ENCODE results near the gene HOXA9. TPM values are rescaled to one million over a fixed set of nuclear protein-coding genes. Genes with fewer than 3 reads are reported as not detected.
A peak's percentile ranks its signal among the peaks of the same experiment; 100 is the strongest.

Gene HOXA9
- total RNA-seq, 1 donor from 2014 or later = 3.2 TPM

DNA sequence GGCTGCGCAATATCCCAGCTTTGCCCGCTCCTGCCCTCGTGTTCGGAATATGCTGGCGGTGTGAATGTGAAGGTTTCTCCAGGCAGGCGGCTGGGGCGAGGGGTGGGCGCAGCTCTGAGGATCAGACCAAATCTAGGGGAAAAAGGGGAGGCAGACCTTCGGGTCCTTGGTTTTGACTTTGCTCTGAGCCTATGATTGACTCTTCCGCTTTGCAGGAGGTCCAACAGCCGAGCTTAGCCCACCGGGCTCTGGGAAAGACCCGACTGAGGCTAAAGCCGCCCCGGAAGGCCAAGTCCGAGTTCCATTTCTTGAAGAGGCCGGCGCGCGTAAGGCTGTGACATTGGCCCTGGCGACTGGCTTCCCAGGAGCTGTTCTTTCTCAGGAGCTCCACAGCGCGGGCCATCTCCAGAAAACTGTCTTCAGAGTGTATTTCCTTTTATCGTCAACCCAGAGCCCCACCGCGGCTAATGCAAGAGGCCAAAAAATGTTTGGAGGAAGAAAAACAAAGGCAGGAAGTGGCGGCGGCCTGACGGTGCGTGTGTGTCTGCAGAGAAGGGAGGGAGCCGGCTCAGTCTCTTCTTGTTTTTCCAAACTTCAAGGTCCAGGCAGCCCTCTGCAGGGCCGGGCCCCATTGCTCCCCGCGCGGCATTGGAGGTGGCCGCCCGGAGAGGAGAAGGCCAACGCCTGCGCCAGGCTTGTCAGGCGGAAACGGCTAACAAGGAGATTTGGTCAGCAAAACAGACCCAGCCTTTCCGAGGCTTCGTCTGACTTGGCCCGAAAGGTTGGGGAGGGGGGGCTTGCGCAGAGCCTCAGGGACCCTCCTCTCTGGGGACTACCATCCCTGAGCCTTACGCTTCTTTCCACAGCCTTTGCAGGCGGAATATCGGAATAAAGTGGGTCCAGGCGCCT lies 23.3 kb upstream of the HOXA9 start:
- peak in 1 of 2 donors; percentile 53 for DNase-seq (ENCODE audit: low read depth in 2 of 2)

DNA sequence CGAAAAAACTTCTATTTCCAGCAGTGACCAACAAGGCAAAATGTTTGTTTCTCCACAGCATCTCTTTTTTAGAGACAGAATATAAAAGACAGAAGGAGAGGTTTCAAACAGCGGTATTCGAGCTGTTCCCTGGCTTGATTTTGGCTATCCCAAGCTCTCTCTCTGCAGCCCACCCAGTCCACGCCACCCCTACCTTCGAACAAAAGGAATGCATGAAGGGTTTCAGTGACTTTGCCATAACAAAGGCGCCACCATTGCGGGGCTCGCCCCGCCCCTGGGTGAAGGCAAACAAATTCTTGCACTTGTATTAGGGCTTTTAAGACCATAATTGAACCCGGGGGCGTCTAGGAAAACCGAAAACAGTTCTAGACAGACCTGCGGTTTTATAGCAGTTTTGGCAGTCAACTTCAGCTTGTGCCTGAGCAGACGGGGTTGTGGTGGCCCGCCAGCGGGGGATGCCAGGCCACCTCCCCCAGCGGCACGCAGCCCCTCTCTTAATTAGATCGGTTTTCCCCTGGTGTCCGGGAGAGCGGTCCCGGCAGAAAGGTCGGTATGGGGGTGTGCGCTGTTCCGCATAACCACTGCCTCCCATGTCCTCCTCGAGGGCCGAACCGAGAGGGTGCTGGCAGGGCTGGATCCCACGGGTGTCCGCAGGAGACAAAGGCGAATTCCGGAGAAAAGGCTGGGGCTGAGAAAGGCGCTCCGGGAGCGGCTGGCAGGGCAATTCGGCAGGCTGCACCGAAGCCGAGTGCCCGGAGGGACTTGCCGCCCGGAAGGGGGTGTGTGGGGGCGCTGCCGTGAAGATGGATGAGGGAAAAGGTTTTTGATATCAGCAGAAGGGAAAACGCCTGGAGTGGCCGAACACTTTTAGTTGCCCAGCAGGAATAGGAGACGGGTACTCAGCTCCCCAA lies 22.4 kb upstream of the HOXA9 start:
- no peak for DNase-seq (ENCODE audit: low read depth in 2 of 2)

DNA sequence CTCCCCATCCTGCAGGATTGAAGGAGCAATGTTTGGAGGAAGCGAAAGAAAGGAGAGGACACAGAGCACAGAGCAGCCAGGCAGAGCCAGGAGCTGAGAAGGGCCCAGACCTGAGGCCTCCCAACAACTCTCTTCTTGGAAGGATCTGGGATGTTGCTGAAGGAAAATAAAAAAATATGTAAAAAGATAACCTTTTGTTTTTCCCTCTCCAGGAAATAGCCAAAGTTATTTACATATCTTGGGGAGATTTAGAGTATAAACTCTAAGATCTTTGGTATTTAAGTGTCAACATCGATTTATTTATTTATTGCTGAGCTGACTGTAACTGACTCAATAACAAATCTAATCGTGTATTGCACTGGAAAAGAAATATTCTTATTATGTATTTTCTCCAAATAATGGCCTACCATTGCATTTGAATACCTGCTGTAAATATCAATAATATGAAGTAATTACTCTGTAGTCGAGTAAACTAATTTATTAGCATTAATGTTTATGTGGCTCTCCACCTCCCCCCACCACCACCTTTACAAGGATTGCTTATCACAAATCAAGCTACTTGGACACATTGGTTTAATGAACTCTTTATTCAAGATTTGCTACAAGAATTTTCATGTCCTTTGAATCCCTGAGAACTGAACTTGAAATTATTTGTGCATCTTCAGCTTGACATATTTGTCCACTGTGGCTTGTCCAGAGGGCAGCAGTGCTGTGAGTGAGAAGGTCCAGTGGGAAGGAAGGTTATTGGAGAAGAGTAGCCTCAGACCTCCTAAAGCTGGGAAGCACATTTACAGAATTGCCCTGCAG lies 21.5 kb upstream of the HOXA9 start:
- no peak for DNase-seq (ENCODE audit: low read depth in 2 of 2)

DNA sequence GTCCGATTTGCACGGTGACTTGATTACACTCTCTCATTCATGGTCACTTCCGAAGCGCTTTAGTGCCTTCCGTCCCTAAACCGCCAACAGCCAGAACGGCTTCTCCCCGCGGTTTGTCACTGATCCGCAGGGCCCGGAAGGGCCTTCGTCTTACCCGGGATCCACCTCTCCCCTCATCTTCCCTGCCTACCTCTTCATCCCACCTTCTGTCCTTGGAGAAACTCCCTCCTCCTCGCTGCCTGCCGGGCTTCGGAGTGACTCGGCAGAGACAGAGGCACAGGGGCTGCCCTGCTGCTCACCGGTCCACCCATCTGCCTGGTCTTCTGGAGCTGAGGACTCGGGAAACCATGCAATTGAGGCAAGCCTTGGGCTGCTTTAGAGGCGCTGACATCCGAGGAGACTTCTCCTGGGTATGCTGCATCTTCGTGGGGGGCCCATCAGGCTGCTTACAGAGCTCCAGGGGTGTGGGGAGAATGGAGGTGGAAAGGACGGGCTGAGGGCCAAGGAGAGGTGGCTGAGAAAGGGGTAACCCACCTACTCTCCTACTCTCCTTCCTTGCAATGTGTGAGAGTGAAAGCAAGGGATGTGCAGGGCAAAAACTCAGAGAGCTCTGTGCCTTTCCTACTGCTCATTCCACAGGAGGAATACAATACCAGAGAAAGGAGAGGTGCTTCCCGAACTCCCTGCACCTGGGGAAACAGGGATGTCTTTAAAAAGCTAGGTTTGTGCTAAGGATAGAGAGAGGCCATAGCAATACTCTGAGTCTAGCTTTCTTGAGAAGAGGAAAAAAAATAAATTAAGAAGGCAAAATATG lies 20.7 kb upstream of the HOXA9 start:
- DNase-seq (ENCODE audit: low read depth in 2 of 2) = no peak

DNA sequence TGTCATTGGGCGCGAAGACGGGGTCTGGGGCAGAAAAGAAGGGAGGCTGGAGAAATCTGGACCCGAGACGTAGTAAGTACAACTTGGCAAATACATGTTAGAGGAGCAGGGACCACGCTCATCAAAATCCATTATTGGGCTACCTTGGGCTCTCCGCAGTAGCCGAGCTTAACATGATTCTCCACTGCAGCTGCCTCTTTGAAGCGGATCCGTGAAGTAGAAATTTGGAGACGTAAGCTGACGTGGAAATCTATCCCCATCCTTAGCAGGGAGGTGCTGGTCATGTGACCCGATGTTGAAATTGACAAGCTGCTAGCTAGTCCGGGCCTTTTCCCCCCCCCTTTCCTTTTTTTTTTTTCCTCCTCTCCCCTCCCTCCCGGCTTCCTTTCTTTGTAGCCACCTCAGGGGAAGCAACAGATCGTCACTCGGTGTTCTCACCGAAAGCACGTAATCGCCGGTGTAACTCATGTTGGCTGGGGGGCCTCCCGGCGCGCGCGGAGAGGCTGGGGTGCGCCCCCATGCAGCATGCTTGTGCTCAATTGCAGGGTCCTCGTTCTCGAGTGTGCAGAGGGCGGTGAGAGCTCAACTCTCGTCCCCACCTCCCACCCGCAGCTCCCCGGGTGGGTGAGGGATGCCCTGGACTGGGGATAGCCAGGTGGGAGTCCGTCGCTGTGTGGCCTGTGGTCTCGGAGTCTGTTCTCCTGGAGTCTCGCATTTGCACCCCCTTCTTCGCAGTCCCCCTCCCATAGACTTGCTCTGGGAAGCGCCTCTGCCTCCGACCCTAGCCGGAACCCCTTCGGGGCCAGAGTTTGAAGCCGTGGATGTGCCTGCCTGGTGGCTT lies 19.9 kb upstream of the HOXA9 start, which contains the start of gene HOXA11:
Gene HOXA11 (minus strand): TSS at position 220 of the 841 bp plus-strand sequence. CDS start 88 bp downstream, at position 132.
- DNase-seq (ENCODE audit: low read depth in 2 of 2) = peak in 1 of 2 donors; percentile 75

DNA sequence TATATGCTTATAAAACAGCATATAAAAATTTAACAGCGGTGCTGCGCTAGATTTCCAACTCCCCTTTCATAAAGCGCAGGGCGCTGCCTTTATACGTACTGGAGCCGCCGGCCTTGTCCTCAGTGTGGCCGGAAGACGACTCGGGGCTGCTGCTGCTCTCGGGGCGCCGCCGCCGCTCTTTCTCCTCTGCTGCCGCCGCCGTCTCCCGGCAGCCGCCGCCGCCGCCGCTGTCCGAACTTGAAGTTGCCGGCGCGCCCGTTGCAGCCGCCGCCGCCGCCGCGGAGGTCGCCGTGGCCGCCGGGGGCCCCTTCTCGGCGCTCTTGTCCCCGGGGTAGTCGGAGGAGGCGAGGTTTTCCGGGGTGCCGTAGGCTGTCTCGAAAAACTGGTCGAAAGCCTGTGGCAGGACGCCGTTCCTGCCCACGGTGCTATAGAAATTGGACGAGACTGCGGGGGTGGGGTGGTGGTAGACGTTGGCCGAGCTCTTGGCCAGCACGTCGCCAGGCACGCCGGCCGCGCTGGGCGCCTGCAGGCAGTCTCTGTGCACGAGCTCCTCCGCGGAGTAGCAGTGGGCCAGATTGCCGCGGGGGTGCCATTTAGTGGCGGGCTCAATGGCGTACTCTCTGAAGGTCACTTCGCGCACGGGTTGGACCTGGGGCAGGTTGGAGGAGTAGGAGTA lies 19.1 kb upstream of the HOXA9 start:
- peak in 1 of 2 donors; percentile 65 for DNase-seq (ENCODE audit: low read depth in 2 of 2)

DNA sequence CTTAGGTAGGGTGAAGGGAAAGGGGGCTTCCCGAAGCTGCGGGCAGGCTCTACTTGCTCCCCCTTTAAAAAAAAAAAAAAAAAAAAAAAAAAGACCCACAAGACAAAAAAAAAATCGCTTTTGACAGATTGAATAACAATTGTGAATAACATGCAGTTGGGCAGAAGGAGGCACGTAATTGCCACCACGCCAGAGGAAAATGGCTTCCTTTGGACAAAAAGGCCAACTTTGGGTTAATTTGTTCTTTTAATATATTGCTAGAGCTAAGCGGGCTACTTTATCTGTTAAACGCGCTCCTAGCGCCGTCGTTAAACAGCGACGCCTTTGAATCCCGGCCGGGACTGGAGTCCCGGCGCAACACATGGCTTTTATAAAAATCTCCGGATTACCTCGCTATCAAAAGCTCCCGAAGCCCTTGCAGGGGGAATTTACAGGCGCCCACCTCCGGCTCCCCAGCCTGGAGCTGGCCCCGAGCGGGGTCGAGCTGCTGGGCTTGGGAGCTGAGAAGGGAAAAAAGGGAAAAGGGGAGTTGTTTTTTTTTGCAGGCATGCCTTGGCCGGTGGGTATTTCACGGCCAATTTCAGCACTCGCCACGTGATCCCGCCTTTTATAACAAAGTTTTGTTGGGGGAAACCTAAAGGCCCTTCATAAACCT lies 18.5 kb upstream of the HOXA9 start:
- DNase-seq (ENCODE audit: low read depth in 2 of 2) = peak in 1 of 2 donors; percentile 58

DNA sequence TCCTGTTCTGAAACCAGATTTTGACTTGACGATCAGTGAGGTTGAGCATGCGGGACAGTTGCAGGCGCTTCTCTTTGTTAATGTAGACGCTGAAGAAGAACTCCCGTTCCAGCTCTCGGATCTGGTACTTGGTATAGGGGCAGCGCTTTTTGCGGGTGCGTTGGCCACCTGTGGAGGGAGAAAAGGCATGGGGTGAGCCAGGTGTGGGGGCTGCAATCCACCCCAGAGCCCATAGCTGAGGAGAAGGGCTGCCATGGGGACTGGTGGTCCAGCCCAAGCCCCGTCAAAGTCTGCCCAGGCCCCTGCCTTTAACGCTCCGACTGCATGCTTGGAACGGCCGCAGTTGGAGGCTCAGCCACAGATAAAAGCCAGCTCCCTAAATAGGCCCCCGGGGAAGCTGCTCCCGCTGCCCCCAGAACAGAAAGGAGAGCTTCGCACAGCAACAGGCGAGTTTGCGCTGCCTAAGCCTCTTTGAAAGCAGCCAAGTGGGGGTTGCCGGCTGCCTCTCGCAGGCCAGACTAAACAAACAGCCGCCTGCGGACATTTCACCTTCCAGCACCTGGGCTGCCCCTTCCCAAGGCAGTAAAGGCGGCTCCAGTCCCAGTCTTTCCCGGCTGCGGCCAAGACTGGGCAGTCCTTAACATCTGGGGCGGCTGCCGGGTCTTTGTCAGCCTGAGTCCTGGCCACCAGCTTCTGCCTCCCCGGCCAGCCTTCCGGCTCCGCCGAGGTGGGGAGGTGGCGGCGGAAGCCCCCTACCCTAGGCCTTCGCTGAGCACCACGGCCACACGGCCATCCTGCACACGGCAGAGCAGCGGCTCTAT lies 17.7 kb upstream of the HOXA9 start:
- DNase-seq (ENCODE audit: low read depth in 2 of 2) = peak in 1 of 2 donors; percentile 25

DNA sequence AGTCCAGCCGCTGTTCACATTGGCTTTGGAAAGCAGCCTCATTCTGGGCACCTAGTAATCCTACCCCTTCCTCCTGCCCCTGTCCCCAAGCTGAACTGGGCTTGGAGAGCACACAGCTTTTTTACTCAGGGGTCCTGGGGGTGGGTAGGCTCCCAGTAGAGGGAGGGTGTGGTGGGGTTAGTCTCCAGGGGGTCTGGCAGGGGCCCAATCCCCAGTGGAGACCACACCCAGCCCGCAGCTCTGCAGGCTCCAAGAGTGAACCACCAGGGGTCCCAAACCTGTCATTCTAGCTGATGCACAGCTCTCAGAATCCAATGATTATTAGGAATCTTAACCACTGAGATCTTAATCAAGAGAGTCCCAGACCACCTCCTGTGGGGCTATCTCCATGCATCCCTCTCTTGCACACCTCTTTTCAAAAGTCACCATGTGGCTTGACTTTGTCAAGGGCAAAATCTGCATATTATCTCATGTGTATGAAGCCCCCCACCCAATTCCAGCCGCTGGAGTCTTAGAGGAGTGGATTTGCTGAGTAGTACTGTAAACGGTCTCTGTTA lies 17.0 kb upstream of the HOXA9 start:
- DNase-seq (ENCODE audit: low read depth in 2 of 2) = no peak

DNA sequence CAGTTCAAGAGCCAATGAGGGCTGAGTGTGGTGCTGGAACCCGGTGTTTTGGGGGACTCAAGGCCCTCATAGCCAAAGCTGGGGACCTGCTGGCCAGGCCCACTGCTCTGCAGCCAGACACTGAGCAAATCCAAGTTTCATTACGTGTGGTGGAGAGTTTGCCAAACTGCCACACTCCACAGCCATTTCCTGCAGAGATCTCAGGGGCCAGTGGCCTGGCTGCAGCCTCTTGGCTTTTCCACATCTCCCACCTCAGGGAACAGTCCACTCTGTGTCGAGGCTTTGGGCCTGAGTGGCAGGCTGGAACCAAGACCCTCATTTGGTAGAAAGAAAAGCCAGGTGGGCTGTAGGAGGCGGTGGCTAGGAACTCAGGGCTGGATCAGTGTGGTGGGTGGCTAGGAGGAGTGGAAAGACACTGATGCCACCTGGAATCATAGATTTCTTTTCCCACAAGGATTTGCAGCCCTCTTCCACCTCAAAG lies 16.5 kb upstream of the HOXA9 start:
- no peak for DNase-seq (ENCODE audit: low read depth in 2 of 2)

DNA sequence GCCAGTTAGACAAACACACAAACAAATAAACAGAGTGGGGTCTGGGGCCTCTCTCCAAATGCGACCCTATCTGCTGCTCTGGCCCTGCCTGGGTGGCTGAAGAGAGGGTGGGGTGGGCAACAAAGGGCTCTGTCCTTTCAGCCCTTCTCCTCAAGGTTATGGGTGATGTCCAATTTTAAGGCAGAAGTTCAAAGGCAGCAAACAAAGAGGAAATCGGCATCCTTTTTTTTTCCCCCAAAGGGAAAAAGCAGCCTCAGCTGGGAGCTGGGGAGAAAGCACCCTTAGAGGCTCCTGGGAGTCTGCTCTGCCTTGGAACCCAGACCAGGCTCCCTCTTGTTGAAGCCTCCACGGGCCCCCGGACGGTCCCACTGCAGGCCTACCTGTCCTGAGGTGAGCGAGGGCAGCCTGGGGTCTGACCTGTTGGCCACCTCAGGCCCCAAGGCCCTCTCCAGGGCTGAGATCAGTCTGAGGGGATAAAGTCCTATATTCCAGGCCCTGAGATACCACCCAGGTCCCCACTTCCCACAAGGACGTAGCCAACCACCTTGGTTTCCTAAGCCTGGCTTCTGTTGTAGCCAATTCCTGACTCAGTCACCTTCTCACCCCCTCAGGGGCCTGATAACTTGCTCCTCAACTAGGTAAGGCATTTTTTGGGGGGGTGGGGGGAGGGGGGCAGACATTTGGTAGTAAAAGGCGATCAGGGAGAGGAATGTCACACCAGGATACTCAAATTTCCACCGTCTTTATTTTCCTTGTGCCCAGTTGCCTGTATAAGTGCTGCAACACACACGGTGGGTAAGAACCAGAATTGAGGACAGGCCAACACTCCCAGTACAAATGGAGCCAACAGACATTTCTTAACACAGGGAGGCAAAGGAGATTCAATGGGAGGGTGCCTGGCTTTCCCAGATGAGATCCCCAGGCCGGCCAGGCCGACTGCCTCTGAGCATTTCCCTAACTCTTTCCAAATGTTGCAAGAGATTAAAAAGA lies 15.4 kb upstream of the HOXA9 start:
- no peak for DNase-seq (ENCODE audit: low read depth in 2 of 2)

DNA sequence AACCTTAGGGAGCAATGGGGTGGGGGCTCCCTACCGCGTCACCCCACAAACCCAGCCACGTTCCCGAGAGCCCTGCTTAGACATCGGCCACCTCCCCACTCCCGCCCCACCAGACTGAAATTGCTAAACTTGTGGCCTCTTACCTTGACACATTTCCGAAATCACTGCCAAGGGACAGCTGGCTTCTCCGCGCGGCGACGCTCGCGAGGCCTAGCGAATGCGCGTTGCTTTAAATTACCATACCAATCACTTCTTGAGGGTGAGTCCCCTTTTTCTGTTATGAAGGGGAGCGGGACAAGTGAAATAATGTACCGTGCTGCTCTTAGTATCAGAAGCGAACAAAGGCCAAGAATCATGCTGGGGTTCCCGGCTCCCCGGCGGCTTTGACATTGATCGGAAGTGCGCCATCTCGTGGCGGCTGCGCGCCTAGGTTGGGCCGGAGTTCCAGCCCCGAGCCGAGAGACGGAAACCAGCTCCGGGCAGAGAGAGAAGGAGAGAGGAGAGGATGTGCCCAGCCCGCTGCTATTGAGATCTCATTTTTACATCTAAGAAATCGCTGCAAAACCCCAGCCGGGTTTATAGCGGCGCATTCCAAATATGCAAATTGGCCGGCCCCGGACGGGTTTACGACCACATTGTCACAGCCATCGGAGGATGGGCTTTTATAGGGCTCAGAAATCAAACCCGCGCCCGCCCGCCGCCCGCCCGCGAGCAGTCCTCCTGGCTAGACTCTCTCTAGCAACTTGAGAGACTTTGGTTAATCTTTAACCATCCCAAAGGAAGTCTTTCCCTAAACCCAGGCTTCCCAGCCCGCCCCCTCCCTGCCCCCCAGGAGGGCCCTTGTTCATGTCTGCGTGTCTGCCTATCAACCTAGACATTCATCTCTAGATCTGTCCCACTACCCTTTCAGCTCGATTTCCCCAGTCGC lies 14.4 kb upstream of the HOXA9 start:
- peak; percentile 30 to 71 for DNase-seq (ENCODE audit: low read depth in 2 of 2)

DNA sequence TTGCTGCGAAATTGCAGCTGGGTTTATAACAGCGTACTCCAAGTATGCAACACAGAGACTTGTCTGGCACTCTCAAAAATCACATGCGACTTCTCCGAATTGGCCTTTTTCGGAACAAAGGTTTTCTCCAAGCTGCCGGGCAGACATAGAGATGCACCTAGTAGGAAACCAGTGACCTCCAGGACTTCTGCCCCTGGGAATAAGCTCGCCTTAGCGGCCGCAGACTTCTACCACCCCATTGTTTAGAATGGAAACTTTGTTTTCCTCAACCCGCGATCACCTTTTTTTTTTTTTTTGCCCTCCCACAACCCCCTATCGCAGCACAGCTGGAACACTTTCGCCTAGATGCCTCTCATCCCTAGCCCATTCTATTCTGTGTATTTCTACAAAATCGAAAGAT lies 13.7 kb upstream of the HOXA9 start:
- no peak for DNase-seq (ENCODE audit: low read depth in 2 of 2)

DNA sequence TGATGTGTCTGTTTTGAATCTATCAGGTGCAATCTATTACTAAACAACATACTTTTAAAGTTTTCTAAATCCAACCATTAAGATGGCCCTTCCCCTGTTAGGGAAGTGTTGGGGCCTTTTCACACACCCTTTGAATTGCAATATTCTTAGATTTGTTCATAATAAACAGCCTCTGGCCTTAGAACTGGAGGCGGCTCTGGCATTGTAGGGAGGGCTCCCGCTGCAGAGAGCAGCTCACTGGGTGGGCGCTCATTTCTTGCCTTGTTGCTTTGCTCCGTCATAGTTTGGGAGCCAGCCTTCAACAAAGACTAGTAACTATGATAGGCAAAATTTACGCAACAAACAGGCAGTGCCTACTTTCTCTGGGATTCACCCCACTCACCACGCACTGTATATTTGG lies 13.0 kb upstream of the HOXA9 start:
- no peak for DNase-seq (ENCODE audit: low read depth in 2 of 2)

All from dermis microvascular lymphatic vessel endothelial cell (primary cell).